GM21515 (cell line): ENCODE results near the gene RAB3D.
"Not testable (repeated sequence)": the region's sequence is repeated elsewhere in the genome, so short reads cannot be mapped to it uniquely, and the experiment has no call there.

Experiments
- ATAC-seq: cut with Tn5 transposase; IDR thresholded peaks from one replicate; pipeline ENCODE4 v1.9.1; 2021; ENCODE audit not compliant: unreplicated experiment

RAB3D gene

GRCh38 chr19:11338569-11339253 lies 746 bp downstream of the RAB3D start:
- ATAC-seq: no peak

- no peak for ATAC-seq
Measured at GRCh38 chr19:11338121-11338520, 1.3 kb downstream of the RAB3D start.

GRCh38 chr19:11337080-11337479 lies 2.4 kb downstream of the RAB3D start:
- no peak for ATAC-seq

GRCh38 chr19:11335449-11336146 lies 3.9 kb downstream of the RAB3D start:
- no peak for ATAC-seq

- ATAC-seq: not testable (repeated sequence)
Measured at GRCh38 chr19:11333838-11334237, 5.6 kb downstream of the RAB3D start.

GRCh38 chr19:11332822-11333221 lies 6.6 kb downstream of the RAB3D start:
- ATAC-seq: no peak

- ATAC-seq: no peak
Measured at GRCh38 chr19:11331502-11331901, 8.0 kb downstream of the RAB3D start.

GRCh38 chr19:11330127-11330526 lies 9.3 kb downstream of the RAB3D start:
- no peak for ATAC-seq

- no peak for ATAC-seq
Measured at GRCh38 chr19:11325544-11325943, 13.9 kb downstream of the RAB3D start.

- no peak for ATAC-seq
Measured at GRCh38 chr19:11324748-11325389, 14.6 kb downstream of the RAB3D start.

- no peak for ATAC-seq
Measured at GRCh38 chr19:11324079-11324661, 15.3 kb downstream of the RAB3D start.

GRCh38 chr19:11323601-11324078 lies 15.8 kb downstream of the RAB3D start:
- no peak for ATAC-seq

GRCh38 chr19:11322269-11323024 lies 17.0 kb downstream of the RAB3D start:
- no peak for ATAC-seq

GRCh38 chr19:11321191-11322126 lies 18.0 kb downstream of the RAB3D start:
- ATAC-seq: no peak

- not testable (repeated sequence) for ATAC-seq
Measured at GRCh38 chr19:11320278-11320995, 19.0 kb downstream of the RAB3D start.

- no peak for ATAC-seq
Measured at GRCh38 chr19:11306337-11306736, 33.1 kb downstream of the RAB3D start.

GRCh38 chr19:11304936-11305335 lies 34.5 kb downstream of the RAB3D start:
- no peak for ATAC-seq

- no peak for ATAC-seq
Measured at GRCh38 chr19:11300811-11301120, 38.7 kb downstream of the RAB3D start.
